ENCODE measurements around the gene CD109.
A peak's percentile ranks its signal among the peaks of the same experiment; 100 is the strongest.

Gene CD109

GRCh38 chr6:73766040-73766439, 70.0 kb downstream of the CD109 start:
- TF ChIP-seq CTCF (IDR thresholded peaks at IDR 0.05; ENCODE audit: control insufficient read depth, extremely low read depth, insufficient read depth), result no peak
- H3K4me3 ChIP-seq (ENCODE audit: low read depth, low read length), result no peak overlapping the region
- no peak for DNase-seq (ENCODE audit: low read depth)

DNA sequence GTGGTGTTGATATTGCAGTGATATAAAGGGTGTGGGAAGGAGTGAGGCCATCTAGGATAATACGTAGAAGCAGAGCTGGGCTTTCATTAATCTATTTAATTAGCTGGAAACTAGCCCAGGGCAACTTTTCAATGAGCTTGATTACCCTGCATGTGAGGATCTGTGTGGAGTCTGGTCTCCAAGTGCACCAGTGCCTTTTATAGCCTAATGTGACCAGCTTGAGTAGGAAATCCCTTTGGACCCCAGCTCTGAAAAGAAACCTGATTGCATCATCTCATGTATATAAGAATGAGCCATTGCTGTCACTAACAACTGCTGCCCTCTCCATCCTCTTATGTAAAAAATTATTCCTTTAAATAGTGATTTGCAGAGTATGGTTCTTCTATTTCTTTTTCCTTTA, 72.6 kb downstream of the CD109 start:
- DNase-seq (ENCODE audit: low read depth), result no peak
- no peak for TF ChIP-seq CTCF (IDR thresholded peaks at IDR 0.05; ENCODE audit: control insufficient read depth, extremely low read depth, insufficient read depth)
- H3K4me3 ChIP-seq (ENCODE audit: low read depth, low read length), result no peak overlapping the region

- TF ChIP-seq CTCF (IDR thresholded peaks at IDR 0.05; ENCODE audit: control insufficient read depth, extremely low read depth, insufficient read depth), result no peak
- DNase-seq (ENCODE audit: low read depth), result no peak
- no peak overlapping the region for H3K4me3 ChIP-seq (ENCODE audit: low read depth, low read length)
These were observed 74.0 kb downstream of the CD109 start for GRCh38 chr6:73769976-73770375.

- peak; percentile 12; the same call in 1 of the 2 replicates for TF ChIP-seq CTCF (IDR thresholded peaks at IDR 0.05; ENCODE audit: control insufficient read depth, extremely low read depth, insufficient read depth)
- DNase-seq (ENCODE audit: low read depth), result peak; percentile 77
- no peak overlapping the region for H3K4me3 ChIP-seq (ENCODE audit: low read depth, low read length)
These were observed 78.3 kb downstream of the CD109 start for GRCh38 chr6:73774311-73774774.

- no peak for DNase-seq (ENCODE audit: low read depth)
- no peak for TF ChIP-seq CTCF (IDR thresholded peaks at IDR 0.05; ENCODE audit: control insufficient read depth, extremely low read depth, insufficient read depth)
These were observed 83.9 kb downstream of the CD109 start for GRCh38 chr6:73779943-73780342.

DNA sequence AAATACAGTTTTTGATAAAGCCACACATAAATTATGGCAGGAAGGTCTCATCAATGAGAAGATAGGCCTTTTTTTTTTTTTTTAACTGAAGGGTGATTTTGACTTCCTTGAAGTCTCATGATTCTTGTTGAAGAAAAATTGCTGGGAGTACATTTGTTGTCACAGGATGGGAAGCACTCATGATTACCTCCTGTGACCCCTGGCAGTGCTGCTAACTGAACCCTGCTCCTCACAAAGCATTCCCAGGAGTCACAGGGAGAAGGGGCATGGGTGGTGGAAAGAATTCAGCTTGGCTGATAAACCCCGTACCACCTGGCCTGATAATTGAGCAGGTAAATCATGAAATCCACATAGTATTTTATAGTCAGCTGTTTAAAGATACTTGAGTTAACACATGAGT, 86.9 kb downstream of the CD109 start:
- TF ChIP-seq CTCF (IDR thresholded peaks at IDR 0.05; ENCODE audit: control insufficient read depth, extremely low read depth, insufficient read depth), result no peak

More at GRCh38 chr6:73779943-73780342, 83.9 kb downstream of the CD109 start:
- no peak overlapping the region for H3K4me3 ChIP-seq (ENCODE audit: low read depth, low read length)

GRCh38 chr6:73784726-73785505, 88.9 kb downstream of the CD109 start:
- TF ChIP-seq CTCF (IDR thresholded peaks at IDR 0.05; ENCODE audit: control insufficient read depth, extremely low read depth, insufficient read depth), result no peak
- no peak for DNase-seq (ENCODE audit: low read depth)
- no peak overlapping the region for H3K4me3 ChIP-seq (ENCODE audit: low read depth, low read length)

More for the DNA sequence above, 86.9 kb downstream of the CD109 start:
- no peak overlapping the region for H3K4me3 ChIP-seq (ENCODE audit: low read depth, low read length)
- DNase-seq (ENCODE audit: low read depth), result no peak
